DND-41 (cell line): Measurements from ENCODE around the gene SLC23A2.

Experiments used
- CTCF ChIP-seq: IDR thresholded peaks from 2 replicates; pipeline ENCODE4 v1.5.1; 2012; ENCODE audit warnings: borderline replicate concordance, low read length, moderate library complexity, mild to moderate bottlenecking; ENCODE audit not compliant: poor library complexity, severe bottlenecking; ENCODE audit errors: extremely low read depth
- EZH2 ChIP-seq: IDR thresholded peaks from 3 replicates; pipeline ENCODE4 v1.6.1; 2012; ENCODE audit warnings: borderline replicate concordance, low read depth, mild to moderate bottlenecking, moderate library complexity, low read length, inconsistent platforms; ENCODE audit not compliant: severe bottlenecking

GRCh38 chr20:4894409-4894808 lies 106.9 kb downstream of the SLC23A2 start:
- TF ChIP-seq CTCF (no peak), EZH2 (no peak)
